Measurements from ENCODE around the gene CCSER2. TPM values are rescaled to one million over a fixed set of nuclear protein-coding genes. Genes with fewer than 3 reads are reported as not detected.

Gene CCSER2
- total RNA-seq, 1 experiment from 2014 or later = 23.1 TPM

DNA sequence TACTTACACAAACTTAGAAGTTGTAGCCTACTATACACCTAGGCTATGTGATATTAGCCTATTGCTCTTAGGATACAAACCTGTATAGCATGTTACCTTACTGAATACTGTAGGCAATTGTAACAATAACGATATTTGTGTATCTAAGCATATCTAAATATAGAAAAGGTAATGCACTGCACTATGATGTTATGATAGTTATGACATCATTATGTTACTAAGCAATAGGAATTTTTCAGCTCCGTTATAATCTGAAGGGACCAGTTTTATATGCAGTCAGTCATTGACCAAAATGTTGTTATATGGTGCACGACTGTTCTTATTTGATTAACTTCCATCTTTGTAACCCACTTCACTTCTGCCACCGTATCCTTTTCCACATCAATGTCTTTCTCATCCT, 62.0 kb downstream of the CCSER2 start:
- intact Hi-C loops (cut with micrococcal nuclease; ENCODE audit: unreplicated experiment) = no loop called here
- Mint-ChIP-seq H3K27ac (ENCODE audit: unreplicated experiment) (no peak overlapping the region), H3K4me1 (ENCODE audit: low read depth, unreplicated experiment) (no peaks in the 10 kb centered on the region), H3K9me3 (ENCODE audit: unreplicated experiment) (peaks cover 15% of the 10 kb centered on the region), H3K27me3 (ENCODE audit: insufficient read depth, unreplicated experiment) (no peaks in the 10 kb centered on the region), H3K36me3 (ENCODE audit: insufficient read depth, unreplicated experiment) (peaks cover 19% of the 10 kb centered on the region), H3K4me3 (ENCODE audit: unreplicated experiment) (no peak overlapping the region)
- CTCF ChIA-PET = no interaction called here
- no TSS peak for BruUV-seq (replicated peaks)
- Histone ChIP-seq H3K4me3 (ENCODE audit: low read depth, low read length) (no peak overlapping the region), H3K4me1 (no peaks in the 10 kb centered on the region), H3K36me3 (ENCODE audit: control insufficient read depth, insufficient read depth, low read length) (peaks cover 3% of the 10 kb centered on the region; the same call in 1 of the 2 replicates), H3K9me3 (peaks cover 6% of the 10 kb centered on the region; the same call in 1 of the 2 replicates), H3K27me3 (replicated peaks; ENCODE audit: control insufficient read depth, insufficient read depth, low read length) (no peaks in the 10 kb centered on the region)
- POLR2A ChIA-PET = no interaction called here
- no peak for TF ChIP-seq CTCF (IDR thresholded peaks at IDR 0.05; ENCODE audit: insufficient read depth in 1 of 2, low read depth in 1 of 2, low read length in 1 of 2, severe bottlenecking in 1 of 2, unreplicated experiment in 1 of 2)
- DNase-seq = no peak

GRCh38 chr10:84391326-84391725, 62.9 kb downstream of the CCSER2 start:
- no peak overlapping the region for H3K4me3 Mint-ChIP-seq (ENCODE audit: unreplicated experiment)
- BruUV-seq (replicated peaks) = no TSS peak
- CTCF ChIA-PET = no interaction called here
- no peak for DNase-seq
- H3K27me3 Mint-ChIP-seq (ENCODE audit: insufficient read depth, unreplicated experiment) = no peaks in the 10 kb centered on the region
- peaks cover 3% of the 10 kb centered on the region; the same call in 1 of the 2 replicates for H3K36me3 ChIP-seq (ENCODE audit: control insufficient read depth, insufficient read depth, low read length)
- POLR2A ChIA-PET = no interaction called here
- H3K9me3 ChIP-seq = peaks cover 6% of the 10 kb centered on the region; the same call in 1 of the 2 replicates
- H3K36me3 Mint-ChIP-seq (ENCODE audit: insufficient read depth, unreplicated experiment) = peaks cover 18% of the 10 kb centered on the region
- no peaks in the 10 kb centered on the region for H3K4me1 ChIP-seq
- intact Hi-C loops (cut with micrococcal nuclease; ENCODE audit: unreplicated experiment) = no loop called here
- H3K4me3 ChIP-seq (ENCODE audit: low read depth, low read length) = no peak overlapping the region
- no peaks in the 10 kb centered on the region for H3K4me1 Mint-ChIP-seq (ENCODE audit: low read depth, unreplicated experiment)
- H3K27me3 ChIP-seq (replicated peaks; ENCODE audit: control insufficient read depth, insufficient read depth, low read length) = no peaks in the 10 kb centered on the region
- peaks cover 10% of the 10 kb centered on the region for H3K9me3 Mint-ChIP-seq (ENCODE audit: unreplicated experiment)
- H3K27ac Mint-ChIP-seq (ENCODE audit: unreplicated experiment) = no peak overlapping the region
- no peak for TF ChIP-seq CTCF (IDR thresholded peaks at IDR 0.05; ENCODE audit: insufficient read depth in 1 of 2, low read depth in 1 of 2, low read length in 1 of 2, severe bottlenecking in 1 of 2, unreplicated experiment in 1 of 2)

- Histone ChIP-seq H3K4me3 (ENCODE audit: low read depth, low read length) (no peak overlapping the region), H3K4me1 (no peaks in the 10 kb centered on the region), H3K9me3 (peaks cover 6% of the 10 kb centered on the region; the same call in 1 of the 2 replicates), H3K27me3 (replicated peaks; ENCODE audit: control insufficient read depth, insufficient read depth, low read length) (no peaks in the 10 kb centered on the region), H3K36me3 (ENCODE audit: control insufficient read depth, insufficient read depth, low read length) (peaks cover 3% of the 10 kb centered on the region; the same call in 1 of the 2 replicates)
- BruUV-seq (replicated peaks) = no TSS peak
- no peak for TF ChIP-seq CTCF (IDR thresholded peaks at IDR 0.05; ENCODE audit: insufficient read depth in 1 of 2, low read depth in 1 of 2, low read length in 1 of 2, severe bottlenecking in 1 of 2, unreplicated experiment in 1 of 2)
- ChIA-PET CTCF (interaction anchor here (0.6 kb wide), 1 partner anchor 157 kb away, joined by 3 read pairs; no protein-coding TSS in a partner anchor), POLR2A (no interaction called here)
- intact Hi-C loops (cut with micrococcal nuclease; ENCODE audit: unreplicated experiment) = no loop called here
- H3K9me3 Mint-ChIP-seq (ENCODE audit: unreplicated experiment) = peaks cover 5% of the 10 kb centered on the region
- no peak for DNase-seq
- no peaks in the 10 kb centered on the region for H3K27me3 Mint-ChIP-seq (ENCODE audit: insufficient read depth, unreplicated experiment)
- H3K27ac Mint-ChIP-seq (ENCODE audit: unreplicated experiment) = no peak overlapping the region
- H3K36me3 Mint-ChIP-seq (ENCODE audit: insufficient read depth, unreplicated experiment) = peaks cover 14% of the 10 kb centered on the region
- H3K4me1 Mint-ChIP-seq (ENCODE audit: low read depth, unreplicated experiment) = no peaks in the 10 kb centered on the region
- H3K4me3 Mint-ChIP-seq (ENCODE audit: unreplicated experiment) = no peak overlapping the region
These were observed 63.8 kb downstream of the CCSER2 start for GRCh38 chr10:84392181-84392580.
